ENCODE measurements around the gene CCDC33. TPM values are rescaled to one million over a fixed set of nuclear protein-coding genes. Genes with fewer than 3 reads are reported as not detected.

CCDC33 gene
- total and polyA plus RNA-seq, 2 experiments from 2014 or later: not detected

DNA sequence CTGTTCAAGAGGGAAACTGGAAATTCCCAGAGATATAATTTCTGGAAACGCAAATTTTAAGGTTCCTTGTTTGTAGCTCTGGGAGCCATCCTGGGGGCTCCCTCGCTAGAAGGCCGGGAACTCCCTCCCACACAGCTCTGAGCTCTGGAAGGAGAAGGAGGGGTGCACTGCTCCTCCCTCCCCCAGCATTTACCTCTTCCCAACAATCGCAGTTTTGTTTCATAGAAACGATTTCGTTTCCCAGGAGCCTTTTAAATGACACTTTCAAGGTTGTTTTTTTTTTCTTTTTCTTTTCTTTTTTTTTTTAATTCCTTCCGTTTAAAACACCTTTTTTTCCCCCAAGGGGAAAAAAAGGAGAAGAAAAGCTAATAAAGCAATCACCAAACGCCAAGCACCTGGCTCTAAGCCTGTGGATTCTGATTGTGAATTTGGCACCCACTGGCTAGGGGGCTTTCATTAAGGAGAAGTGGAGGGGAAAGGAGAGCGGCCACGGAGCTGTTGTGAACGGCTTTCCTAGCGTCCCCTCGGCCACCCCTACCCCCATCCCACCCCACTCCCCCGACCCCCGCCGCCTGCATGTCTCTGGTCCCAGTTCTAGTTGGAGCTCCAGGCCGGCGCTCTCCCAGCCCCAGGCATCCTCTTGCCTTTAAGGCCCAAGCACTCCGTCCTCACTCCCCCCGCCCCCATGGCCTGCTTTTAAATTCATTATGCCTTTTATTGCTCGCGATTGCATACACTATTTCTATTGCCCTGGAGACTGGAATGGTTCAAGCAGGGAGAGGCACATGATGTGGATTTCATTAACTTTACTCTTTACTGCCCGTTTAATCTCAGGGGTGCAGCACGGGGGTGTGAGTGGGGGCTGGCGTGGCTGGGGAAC is 13.6 kb upstream of the CCDC33 start:
- Histone ChIP-seq H3K27ac (no peak overlapping the region), H3K9ac (no peak overlapping the region), H3K9me3 (ENCODE audit: low read depth) (no peaks in the 10 kb centered on the region), H3K4me1 (ENCODE audit: insufficient read depth) (peaks cover 4% of the 10 kb centered on the region), H3K79me2 (ENCODE audit: insufficient read depth) (no peaks in the 10 kb centered on the region), H3K36me3 (ENCODE audit: low read depth) (no peaks in the 10 kb centered on the region), H4K20me1 (ENCODE audit: insufficient read depth) (no peaks in the 10 kb centered on the region), H3K4me3 (no peak overlapping the region), H3F3A (ENCODE audit: insufficient read depth) (no peaks in the 10 kb centered on the region), H3K4me2 (ENCODE audit: unreplicated experiment) (no peak overlapping the region), H3K27me3 (replicated peaks; ENCODE audit: insufficient read depth) (no peaks in the 10 kb centered on the region; the same call in 1 of the 2 replicates), H3K9me2 (ENCODE audit: insufficient read depth) (no peaks in the 10 kb centered on the region), H2AFZ (no peak overlapping the region)
- in situ Hi-C loops (cut with MboI): no loop called here
- WGBS, 2 experiments (ENCODE audit: low coverage in 1 of 2, low lambda C conversion rate in 2 of 2, missing lambda C conversion rate in 2 of 2): 36 to 40% methylated on average over 23 to 25 of the region's 25 CpGs
- DNase-seq: no peak
- no peak for TF ChIP-seq EZH2 (IDR thresholded peaks at IDR 0.05; ENCODE audit: insufficient read depth, poor library complexity, severe bottlenecking)
- no peak for TF ChIP-seq EZH2phosphoT487 (IDR thresholded peaks at IDR 0.05; ENCODE audit: insufficient read depth, low read depth)

DNA sequence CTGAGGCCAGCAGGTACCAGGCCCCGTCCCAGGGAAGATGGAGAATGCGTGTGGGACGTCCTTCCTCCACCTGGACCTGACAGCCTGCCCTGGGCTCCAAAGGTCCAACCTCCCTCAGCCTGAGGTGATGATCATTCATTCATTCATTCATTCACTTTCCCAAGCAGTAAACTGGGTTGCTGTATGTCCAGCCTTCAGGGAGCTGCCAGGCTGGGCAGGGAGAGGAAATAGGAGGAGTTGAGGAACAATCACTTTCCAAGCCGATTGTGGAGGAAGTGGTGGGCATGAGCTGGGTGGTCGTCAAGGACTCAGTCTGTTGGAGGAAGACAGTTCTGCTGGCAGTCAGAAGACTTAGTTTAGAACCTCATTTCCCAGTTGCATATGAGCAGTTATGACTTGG is 10.2 kb upstream of the CCDC33 start:
- H3K27ac ChIP-seq: no peak overlapping the region
- TF ChIP-seq EZH2 (IDR thresholded peaks at IDR 0.05; ENCODE audit: insufficient read depth, poor library complexity, severe bottlenecking) (no peak), EZH2phosphoT487 (IDR thresholded peaks at IDR 0.05; ENCODE audit: insufficient read depth, low read depth) (no peak)
- H3K27me3 ChIP-seq (replicated peaks; ENCODE audit: insufficient read depth): no peaks in the 10 kb centered on the region; the same call in 1 of the 2 replicates
- no peaks in the 10 kb centered on the region for H3K36me3 ChIP-seq (ENCODE audit: low read depth)
- H3K9me2 ChIP-seq (ENCODE audit: insufficient read depth): no peaks in the 10 kb centered on the region
- H3K9ac ChIP-seq: no peak overlapping the region
- H3K4me2 ChIP-seq (ENCODE audit: unreplicated experiment): no peak overlapping the region
- no peaks in the 10 kb centered on the region for H4K20me1 ChIP-seq (ENCODE audit: insufficient read depth)
- peaks cover 4% of the 10 kb centered on the region for H3K4me1 ChIP-seq (ENCODE audit: insufficient read depth)
- no peaks in the 10 kb centered on the region for H3F3A ChIP-seq (ENCODE audit: insufficient read depth)
- 78 to 79% methylated on average over 5 of the region's 5 CpGs for WGBS, 2 experiments (ENCODE audit: low coverage in 1 of 2, low lambda C conversion rate in 2 of 2, missing lambda C conversion rate in 2 of 2)
- no peaks in the 10 kb centered on the region for H3K79me2 ChIP-seq (ENCODE audit: insufficient read depth)
- no peak overlapping the region for H3K4me3 ChIP-seq
- no peak overlapping the region for H2AFZ ChIP-seq
- in situ Hi-C loops (cut with MboI): no loop called here
- DNase-seq: no peak
- H3K9me3 ChIP-seq (ENCODE audit: low read depth): no peaks in the 10 kb centered on the region

DNA sequence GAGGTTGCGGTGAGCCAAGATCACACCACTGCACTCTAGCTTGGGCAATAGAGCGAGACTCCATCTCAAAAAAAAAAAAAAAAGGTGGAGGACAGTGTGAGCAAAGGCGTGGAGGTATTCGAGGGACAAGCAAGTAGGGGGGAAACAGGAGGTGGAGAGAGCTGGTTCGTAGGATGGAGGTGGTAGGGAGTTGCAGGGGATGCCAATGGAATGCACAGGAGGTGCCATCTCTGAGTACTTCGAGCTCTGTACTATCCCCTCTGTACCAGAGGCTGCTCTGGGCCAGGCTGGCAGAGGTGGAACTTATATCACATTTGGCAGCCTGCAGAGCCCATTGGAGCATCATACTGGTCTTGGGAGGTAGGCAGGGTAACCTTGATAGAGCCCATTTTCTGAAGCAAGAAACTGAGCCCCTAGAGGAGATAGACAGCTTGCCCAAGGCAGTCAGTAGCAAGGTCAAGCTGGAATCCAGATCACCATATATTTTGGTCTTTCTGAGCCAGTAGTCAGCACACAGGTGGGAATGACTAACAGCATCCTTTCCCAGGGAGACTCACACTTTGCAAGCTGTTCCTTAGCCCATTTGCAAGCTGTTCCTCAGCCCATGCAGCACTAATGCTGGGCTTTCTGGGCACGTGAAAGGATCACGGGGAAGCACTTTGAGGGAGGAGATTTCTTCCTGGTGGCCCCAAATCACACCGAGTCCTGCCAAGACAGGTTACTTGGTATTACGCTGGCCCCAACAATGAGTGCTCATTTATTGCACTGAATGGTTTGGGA is 9.2 kb upstream of the CCDC33 start:
- Histone ChIP-seq H3K79me2 (ENCODE audit: insufficient read depth) (no peaks in the 10 kb centered on the region), H3K4me1 (ENCODE audit: insufficient read depth) (peaks cover 4% of the 10 kb centered on the region), H3K27ac (no peak overlapping the region), H4K20me1 (ENCODE audit: insufficient read depth) (no peaks in the 10 kb centered on the region), H3K9me2 (ENCODE audit: insufficient read depth) (no peaks in the 10 kb centered on the region), H3K4me2 (ENCODE audit: unreplicated experiment) (no peak overlapping the region), H3K36me3 (ENCODE audit: low read depth) (no peaks in the 10 kb centered on the region), H2AFZ (no peak overlapping the region), H3K9me3 (ENCODE audit: low read depth) (no peaks in the 10 kb centered on the region), H3K4me3 (no peak overlapping the region), H3K27me3 (replicated peaks; ENCODE audit: insufficient read depth) (no peaks in the 10 kb centered on the region; the same call in 1 of the 2 replicates), H3F3A (ENCODE audit: insufficient read depth) (no peaks in the 10 kb centered on the region), H3K9ac (no peak overlapping the region)
- no peak for DNase-seq
- WGBS, 2 experiments (ENCODE audit: low coverage in 1 of 2, low lambda C conversion rate in 2 of 2, missing lambda C conversion rate in 2 of 2): 90% methylated on average over 10 of the region's 10 CpGs
- in situ Hi-C loops (cut with MboI): no loop called here
- TF ChIP-seq EZH2 (IDR thresholded peaks at IDR 0.05; ENCODE audit: insufficient read depth, poor library complexity, severe bottlenecking) (no peak), EZH2phosphoT487 (IDR thresholded peaks at IDR 0.05; ENCODE audit: insufficient read depth, low read depth) (no peak)

DNA sequence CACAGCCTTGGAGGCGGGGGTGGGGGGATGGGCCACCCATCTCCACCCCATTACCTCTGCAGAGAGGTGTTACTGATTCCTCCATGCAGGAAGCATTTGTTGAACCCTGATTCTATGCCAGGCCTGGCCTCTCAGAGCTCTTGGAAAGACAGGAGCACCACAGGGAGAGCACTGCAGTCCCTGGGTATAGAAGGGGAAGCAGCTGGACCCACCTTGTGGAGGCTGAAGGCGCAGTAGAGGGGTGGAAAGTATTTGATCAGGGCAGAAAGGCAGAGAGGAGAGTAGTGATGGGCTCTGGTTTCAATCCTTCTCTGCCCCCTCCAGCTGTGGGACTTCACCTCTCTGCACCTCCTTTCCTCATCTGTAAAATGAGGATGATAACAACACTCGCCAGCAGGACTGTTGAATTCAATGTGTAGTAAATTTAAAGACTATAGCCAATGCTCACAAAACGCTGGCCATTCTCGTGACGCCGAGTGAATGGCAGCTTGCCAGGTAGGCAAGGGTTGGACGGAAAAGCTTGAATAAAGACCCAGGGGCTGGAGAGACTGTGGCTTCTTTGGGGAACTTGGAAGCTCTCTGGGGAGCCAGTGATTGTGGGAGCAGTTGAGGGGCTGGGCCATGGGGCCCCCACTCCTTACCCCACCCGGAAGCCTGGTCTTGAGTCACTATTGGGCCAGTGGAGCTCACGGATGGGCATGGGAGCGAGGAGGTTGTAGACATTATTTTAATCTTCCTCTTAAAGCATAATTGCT is 8.0 kb upstream of the CCDC33 start:
- WGBS, 2 experiments (ENCODE audit: low coverage in 1 of 2, low lambda C conversion rate in 2 of 2, missing lambda C conversion rate in 2 of 2): 48 to 52% methylated on average over 11 of the region's 11 CpGs
- H3K79me2 ChIP-seq (ENCODE audit: insufficient read depth): no peaks in the 10 kb centered on the region
- H3K9ac ChIP-seq: no peak overlapping the region
- TF ChIP-seq EZH2phosphoT487 (IDR thresholded peaks at IDR 0.05; ENCODE audit: insufficient read depth, low read depth): no peak
- no peak for TF ChIP-seq EZH2 (IDR thresholded peaks at IDR 0.05; ENCODE audit: insufficient read depth, poor library complexity, severe bottlenecking)
- H3K4me1 ChIP-seq (ENCODE audit: insufficient read depth): peaks cover 4% of the 10 kb centered on the region
- DNase-seq: no peak
- H3F3A ChIP-seq (ENCODE audit: insufficient read depth): 0 out of 2 replicates have a peak, but pooled peaks cover under 1% of the 10 kb centered on the region
- H3K4me3 ChIP-seq: no peak overlapping the region
- no peak overlapping the region for H3K27ac ChIP-seq
- no peaks in the 10 kb centered on the region for H3K9me2 ChIP-seq (ENCODE audit: insufficient read depth)
- no peaks in the 10 kb centered on the region for H3K27me3 ChIP-seq (replicated peaks; ENCODE audit: insufficient read depth)
- no peaks in the 10 kb centered on the region for H3K36me3 ChIP-seq (ENCODE audit: low read depth)
- no peak overlapping the region for H2AFZ ChIP-seq
- in situ Hi-C loops (cut with MboI): no loop called here
- H3K9me3 ChIP-seq (ENCODE audit: low read depth): no peaks in the 10 kb centered on the region
- H3K4me2 ChIP-seq (ENCODE audit: unreplicated experiment): no peak overlapping the region
- H4K20me1 ChIP-seq (ENCODE audit: insufficient read depth): no peaks in the 10 kb centered on the region
